K562 (cell line): ENCODE data around the gene KIF26A. TPM values are rescaled to one million over a fixed set of nuclear protein-coding genes. Genes with fewer than 3 reads are reported as not detected.

ENCODE experiments used
- ATAC-seq: fragments of 200-7000 bp; cut with Tn5 transposase; 3 replicates; pipeline ENCODE4 v1.9.1; 2020; ENCODE audit warnings: moderate library complexity
- BruUV-seq: library from RNA; stranded (reverse); fragments of 400-500 nt; replicated peaks from 2 replicates; lab custom pipeline; 2021; lab: Mats Ljungman, UMichigan
- CTCF ChIA-PET: fragments of 300-600 bp; formaldehyde crosslinking; extraction: SDS; loops from one replicate; lab custom pipeline; 2021; ENCODE audit warnings: low intra/inter-chr PET ratio; lab: Yijun Ruan, JAX
- POLR2A ChIA-PET: fragments of 300-600, 350-650 bp; sonication (Branson Sonifier 250); formaldehyde crosslinking; extraction: SDS; loops from one replicate; lab custom pipeline; 2021; ENCODE audit warnings: antibody characterized with exemption, inconsistent platforms; lab: Yijun Ruan, JAX
- DNase-seq, 4 experiments: peaks; one replicate each; pipeline versions ENCODE4 v3.0.0 to v3.0.0-alpha.2; 2011 to 2018; ENCODE audit warnings: low spot score in 3 of 4, mixed read lengths in 3 of 4; ENCODE audit errors: extremely low read depth in 1 of 4
- FAIRE-seq: peaks from 2 replicates; lab custom pipeline; 2011; peaks lifted over from hg19 to GRCh38; lab: Jason Lieb, UNC
- H2AFZ ChIP-seq: 2 replicates; pipeline ENCODE4 v1.6.0; 2011; ENCODE audit warnings: low read depth, low read length, control low read depth, inconsistent platforms
- H3K27ac ChIP-seq: fragments of 200-600 bp; 3 replicates; pipeline ENCODE4 v1.8.0; 2011; ENCODE audit warnings: low read depth, mild to moderate bottlenecking, control low read depth, inconsistent platforms, low read length, moderate library complexity, mixed read lengths; ENCODE audit errors: extremely low read depth
- H3K27me3 ChIP-seq, 2 experiments: fragments of 300-600 bp in 1 of 2; 2 replicates in 1 of 2; 3 replicates in 1 of 2; pipeline versions ENCODE4 v1.6.0 to v1.8.0; 2011; ENCODE audit warnings: inconsistent platforms in 2 of 2, low read length in 2 of 2, mild to moderate bottlenecking in 1 of 2, mixed read lengths in 1 of 2, moderate library complexity in 1 of 2; ENCODE audit not compliant: control insufficient read depth in 2 of 2, insufficient read depth in 2 of 2
- H3K36me3 ChIP-seq: fragments of 300-600 bp; 3 replicates; pipeline ENCODE4 v1.8.0; 2011; ENCODE audit warnings: mild to moderate bottlenecking, low read length, inconsistent platforms; ENCODE audit not compliant: control insufficient read depth, insufficient read depth
- H3K4me1 ChIP-seq, 2 experiments: fragments of 200-600 bp in 1 of 2; replicated peaks in 1 of 2; 2 replicates in 1 of 2; 3 replicates in 1 of 2; pipeline versions ENCODE4 v1.5.1 to v1.8.0; 2011; ENCODE audit warnings: inconsistent platforms in 2 of 2, low read length in 2 of 2, mild to moderate bottlenecking in 1 of 2, mixed read lengths in 1 of 2, moderate library complexity in 1 of 2; ENCODE audit not compliant: control insufficient read depth in 2 of 2, insufficient read depth in 2 of 2
- H3K4me2 ChIP-seq: 2 replicates; pipeline ENCODE4 v1.6.1; 2011; ENCODE audit warnings: low read length, control low read depth, inconsistent platforms, mixed read lengths; ENCODE audit not compliant: insufficient read depth
- H3K4me3 ChIP-seq: fragments of 200-600 bp; sonication (generic), shearing (Covaris generic); 2 replicates; pipeline ENCODE4 v1.5.1; 2016; ENCODE audit warnings: control low read depth, inconsistent platforms
- H3K79me2 ChIP-seq: fragments of 200-600 bp; 3 replicates; pipeline ENCODE4 v1.8.0; 2011; ENCODE audit warnings: low read length, inconsistent platforms; ENCODE audit not compliant: control insufficient read depth, insufficient read depth
- H3K9ac ChIP-seq, 2 experiments: 2 replicates each; pipeline versions ENCODE4 v1.6.0 to v1.6.1; 2011; ENCODE audit warnings: low read depth in 2 of 2, low read length in 2 of 2, control low read depth in 1 of 2, inconsistent platforms in 1 of 2, mild to moderate bottlenecking in 1 of 2, mixed read lengths in 1 of 2; ENCODE audit not compliant: insufficient read depth in 1 of 2
- H3K9me1 ChIP-seq: one replicate; pipeline ENCODE4 v1.6.0; 2011; ENCODE audit warnings: inconsistent platforms, mild to moderate bottlenecking, low read length, moderate library complexity; ENCODE audit not compliant: control insufficient read depth, insufficient read depth
- H3K9me3 ChIP-seq: replicated peaks from 2 replicates; pipeline ENCODE4 v1.5.1; 2011; ENCODE audit warnings: low read depth, low read length, inconsistent platforms; ENCODE audit not compliant: control insufficient read depth, insufficient read depth
- H4K20me1 ChIP-seq: replicated peaks from 2 replicates; pipeline ENCODE4 v1.6.1; 2011; ENCODE audit warnings: low read length, inconsistent platforms, mixed read lengths; ENCODE audit not compliant: control insufficient read depth, insufficient read depth
- CBFB ChIP-seq: sonication (generic); formaldehyde crosslinking; IDR thresholded peaks from 2 replicates; pipeline ENCODE4 v1.4.0; 2020; ENCODE audit warnings: mild to moderate bottlenecking, missing genetic modification reagents
- COPS2 ChIP-seq: fragments of 450-650 bp; conservative IDR thresholded peaks from 2 replicates; pipeline ENCODE4 v1.6.1; 2016; ENCODE audit warnings: mild to moderate bottlenecking, moderate library complexity
- KDM1A ChIP-seq, 2 experiments: fragments of 450-650 bp; IDR thresholded peaks; 2 replicates each; pipeline ENCODE4 v1.6.1; 2016; ENCODE audit warnings: mild to moderate bottlenecking in 2 of 2
- PPARD ChIP-seq: fragments of 250-450 bp; sonication (Bioruptor Pico); IDR thresholded peaks from 2 replicates; pipeline ENCODE4 v1.8.0; 2022; ENCODE audit warnings: inconsistent platforms, mild to moderate bottlenecking, moderate library complexity
- TOE1 ChIP-seq, 2 experiments: fragments of 450-650 bp in 1 of 2; sonication (generic) in 1 of 2; formaldehyde crosslinking in 1 of 2; IDR thresholded peaks; 2 replicates each; pipeline versions ENCODE4 v1.7.1 to v1.8.0; 2016 to 2022; ENCODE audit warnings: borderline replicate concordance in 2 of 2, mild to moderate bottlenecking in 2 of 2, antibody characterized with exemption in 1 of 2, inconsistent platforms in 1 of 2, low read depth in 1 of 2, missing genetic modification reagents in 1 of 2, moderate library complexity in 1 of 2
- ZKSCAN3 ChIP-seq: fragments of 250-450 bp; sonication (Bioruptor Pico); IDR thresholded peaks from 2 replicates; pipeline ENCODE4 v1.4.0; 2020
- ZNF212 ChIP-seq: fragments of 450-650 bp; formaldehyde crosslinking; IDR thresholded peaks from 2 replicates; pipeline ENCODE4 v1.4.0; 2020; ENCODE audit warnings: mild to moderate bottlenecking
- WGBS: fragments of 100-300 bp; shearing (Covaris generic); methylation state at CpG from one replicate; pipeline ENCODE4 v1.1.6; 2016; ENCODE audit warnings: low coverage, mixed read lengths; ENCODE audit not compliant: insufficient coverage; ENCODE audit errors: missing lambda C conversion rate; 5-methylcytosine and 5-hydroxymethylcytosine counted together
- in situ Hi-C: fragments of 300-500 bp; cut with MboI; formaldehyde crosslinking; loops from 4 replicates; pipeline ENCODE4 v1.15.0; 2018; ENCODE audit warnings: inconsistent platforms, mixed read lengths
- intact Hi-C: fragments of 100-400 bp; cut with micrococcal nuclease; formaldehyde crosslinking; loops from 2 replicates; pipeline ENCODE4 v1.14.2; 2022
- polyA plus RNA-seq, 8 experiments: library from polyadenylated mRNA; depleted of rRNA in 4 of 8; stranded (reverse) in 5 of 8; unstranded in 3 of 8; fragments of >200 nt; fragmentation: Nextera tagmentation in 2 of 8; fragmentation: Illumina TruSeq in 1 of 8; extraction: Ambion mirVana in 2 of 8; extraction: Trizol in 1 of 8; gene quantifications; 2 replicates each; pipeline versions ENCODE4 v1.2.1 to v1.2.3, GENCODE V29; 2011 to 2014; ENCODE audit warnings: inconsistent platforms in 1 of 8, missing spikeins in 1 of 8
- total RNA-seq, 7 experiments: library from RNA; depleted of rRNA in 6 of 7; stranded (reverse); fragments of >200 nt in 6 of 7; fragmentation: Illumina TruSeq in 2 of 7; extraction: Trizol in 2 of 7; gene quantifications; 2 replicates each; pipeline versions ENCODE4 v1.2.1 to v1.2.3, GENCODE V29; 2011 to 2021; ENCODE audit warnings: low replicate concordance in 1 of 7

KIF26A gene
- total and polyA plus RNA-seq, 9 of the 15 experiments (the other 6 are each of a cell fraction or from before 2014, with no cell fraction given): 0.04 TPM; not detected in 8

DNA sequence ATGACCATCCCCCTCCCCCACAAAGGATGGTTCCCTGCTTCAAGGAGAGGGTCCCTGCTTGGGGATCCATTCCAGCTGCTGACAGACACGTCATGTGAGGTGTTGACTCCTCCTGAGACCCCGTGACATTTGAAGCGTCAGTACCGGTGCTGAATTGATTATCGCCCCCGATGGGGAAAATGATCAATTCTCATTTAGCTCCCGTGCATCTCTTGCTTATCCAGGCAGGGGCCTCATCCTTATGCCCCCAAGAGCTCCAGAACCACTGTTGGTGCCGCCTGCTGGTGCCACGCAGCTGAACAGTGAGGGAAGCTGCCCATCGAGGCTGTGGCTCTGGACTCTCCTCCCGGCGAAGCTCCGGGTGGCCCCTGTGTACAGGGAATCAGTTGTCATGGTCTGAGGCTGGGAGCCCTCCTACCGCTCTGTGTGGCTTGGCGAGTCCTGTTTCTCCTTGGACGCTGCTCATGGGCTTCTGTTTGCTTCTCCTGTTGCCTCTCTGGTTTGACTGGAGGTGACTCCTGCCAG is 4.6 kb downstream of the KIF26A start:
- Histone ChIP-seq H2AFZ (no peak overlapping the region), H3K27me3 (peaks cover 0 to 29% of the 10 kb centered on the region in 2 experiments; a peak in 2 of 5 replicates), H3K4me2 (no peak overlapping the region), H4K20me1 (no peaks in the 10 kb centered on the region), H3K4me1 (no peaks in the 10 kb centered on the region), H3K36me3 (no peaks in the 10 kb centered on the region), H3K27ac (no peak overlapping the region), H3K9me3 (no peaks in the 10 kb centered on the region), H3K9ac (no peak overlapping the region), H3K79me2 (no peaks in the 10 kb centered on the region), H3K4me3 (no peak overlapping the region), H3K9me1 (no peaks in the 10 kb centered on the region)
- intact Hi-C loops (no loop called here), in situ Hi-C loops (no loop called here)
- FAIRE-seq: no peak
- ChIA-PET CTCF (no interaction called here), POLR2A (no interaction called here)
- 0% methylated on average over 12 of the region's 16 CpGs for WGBS
- DNase-seq: no peak
- TF ChIP-seq ZKSCAN3 (no peak), KDM1A (IDR thresholded peaks at IDR 0.05) (peak in 1 of 2 experiments; percentile 31; a peak in 1 of 4 replicates)
- BruUV-seq: no TSS peak
- ATAC-seq: no peak

DNA sequence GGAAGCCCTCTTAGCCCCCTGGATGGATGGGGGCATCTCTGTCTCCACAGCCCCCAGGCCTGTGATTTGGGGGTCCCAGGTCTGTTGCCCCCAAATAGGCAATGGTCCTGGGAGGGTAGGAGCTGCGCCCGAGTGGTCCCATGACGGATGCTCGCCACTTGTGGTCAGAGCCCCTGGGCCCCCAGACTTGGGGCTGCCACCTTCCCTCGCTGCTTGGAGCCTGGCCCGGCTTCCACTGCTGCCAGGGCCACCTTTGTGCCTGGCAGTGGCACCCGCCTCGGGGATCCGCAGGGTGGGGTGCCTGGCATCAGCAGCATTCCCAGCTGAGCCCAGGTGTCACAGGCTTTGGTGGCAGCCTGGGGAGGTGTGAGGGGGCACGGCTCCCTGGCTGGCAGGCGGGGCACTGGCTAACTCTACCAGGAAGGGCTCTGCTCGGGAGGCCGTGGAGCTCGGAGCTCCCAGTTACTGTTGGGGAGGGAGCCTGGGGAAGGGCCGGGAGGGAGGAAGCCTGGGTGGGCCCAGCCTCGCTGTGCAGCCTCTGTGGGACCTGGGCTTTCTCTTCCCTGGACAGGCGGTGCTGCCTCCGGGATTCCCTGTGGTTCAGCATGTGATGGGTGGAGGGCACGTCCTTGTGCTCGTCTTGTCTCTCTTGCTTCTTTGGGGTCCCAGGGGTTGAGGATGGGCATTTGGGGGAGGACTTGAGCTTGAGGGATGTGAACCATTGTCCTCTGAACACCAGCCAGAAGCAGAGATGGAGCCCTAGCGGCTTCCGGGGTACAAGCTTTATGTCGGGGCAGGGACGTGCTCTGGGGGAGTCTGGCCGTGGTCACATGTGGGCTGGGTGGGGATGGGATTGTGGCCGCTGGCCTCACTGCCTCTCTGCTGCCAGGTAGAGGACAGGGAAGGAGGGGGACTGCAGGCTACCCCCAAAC is 5.4 kb downstream of the KIF26A start:
- Histone ChIP-seq H3K9ac (no peak overlapping the region; a peak in 1 of 4 replicates), H3K79me2 (no peaks in the 10 kb centered on the region), H3K4me2 (no peak overlapping the region), H2AFZ (no peak overlapping the region), H3K4me3 (no peak overlapping the region), H3K9me3 (no peaks in the 10 kb centered on the region), H3K27ac (no peak overlapping the region), H3K9me1 (no peaks in the 10 kb centered on the region), H3K4me1 (peaks cover 0 to under 1% of the 10 kb centered on the region in 2 experiments; a peak in 1 of 5 replicates), H4K20me1 (no peaks in the 10 kb centered on the region), H3K27me3 (peaks cover 0 to 29% of the 10 kb centered on the region in 2 experiments; a peak in 2 of 5 replicates), H3K36me3 (no peaks in the 10 kb centered on the region)
- in situ Hi-C loops (no loop called here), intact Hi-C loops (no loop called here)
- no TSS peak for BruUV-seq
- no peak for FAIRE-seq
- no peak for ATAC-seq
- TF ChIP-seq PPARD (no peak), ZNF212 (CRISPR knock-in tag) (no peak), COPS2 (no peak), CBFB (CRISPR knock-in tag) (no peak), TOE1 (IDR thresholded peaks at IDR 0.05; ENCODE audit: borderline replicate concordance) (no peak), TOE1 (CRISPR knock-in tag; IDR thresholded peaks at IDR 0.05; ENCODE audit: borderline replicate concordance, low read depth) (no peak)
- ChIA-PET CTCF (no interaction called here), POLR2A (no interaction called here)
- no peak for DNase-seq
- 2% methylated on average over 9 of the region's 26 CpGs for WGBS
